K562 (cell line): ENCODE measurements around the gene THADA. TPM values are rescaled to one million over a fixed set of nuclear protein-coding genes. Genes with fewer than 3 reads are reported as not detected.
A peak's percentile ranks its signal among the peaks of the same experiment; 100 is the strongest.

Experiments
- ATAC-seq: fragments of 200-7000 bp; cut with Tn5 transposase; 3 replicates; pipeline ENCODE4 v1.9.1; 2020; ENCODE audit warnings: moderate library complexity
- BruUV-seq: library from RNA; stranded (reverse); fragments of 400-500 nt; replicated peaks from 2 replicates; lab custom pipeline; 2021; lab: Mats Ljungman, UMichigan
- CTCF ChIA-PET: fragments of 300-600 bp; formaldehyde crosslinking; extraction: SDS; loops from one replicate; lab custom pipeline; 2021; ENCODE audit warnings: low intra/inter-chr PET ratio; lab: Yijun Ruan, JAX
- POLR2A ChIA-PET: fragments of 300-600, 350-650 bp; sonication (Branson Sonifier 250); formaldehyde crosslinking; extraction: SDS; loops from one replicate; lab custom pipeline; 2021; ENCODE audit warnings: antibody characterized with exemption, inconsistent platforms; lab: Yijun Ruan, JAX
- DNase-seq, 4 experiments: peaks; one replicate each; pipeline versions ENCODE4 v3.0.0 to v3.0.0-alpha.2; 2011 to 2018; ENCODE audit warnings: low spot score in 3 of 4, mixed read lengths in 3 of 4; ENCODE audit errors: extremely low read depth in 1 of 4
- FAIRE-seq: peaks from 2 replicates; lab custom pipeline; 2011; peaks lifted over from hg19 to GRCh38; lab: Jason Lieb, UNC
- H2AFZ ChIP-seq: 2 replicates; pipeline ENCODE4 v1.6.0; 2011; ENCODE audit warnings: low read depth, low read length, control low read depth, inconsistent platforms
- H3K27ac ChIP-seq: fragments of 200-600 bp; 3 replicates; pipeline ENCODE4 v1.8.0; 2011; ENCODE audit warnings: low read depth, mild to moderate bottlenecking, control low read depth, inconsistent platforms, low read length, moderate library complexity, mixed read lengths; ENCODE audit errors: extremely low read depth
- H3K27me3 ChIP-seq, 2 experiments: fragments of 300-600 bp in 1 of 2; 2 replicates in 1 of 2; 3 replicates in 1 of 2; pipeline versions ENCODE4 v1.6.0 to v1.8.0; 2011; ENCODE audit warnings: inconsistent platforms in 2 of 2, low read length in 2 of 2, mild to moderate bottlenecking in 1 of 2, mixed read lengths in 1 of 2, moderate library complexity in 1 of 2; ENCODE audit not compliant: control insufficient read depth in 2 of 2, insufficient read depth in 2 of 2
- H3K36me3 ChIP-seq: fragments of 300-600 bp; 3 replicates; pipeline ENCODE4 v1.8.0; 2011; ENCODE audit warnings: mild to moderate bottlenecking, low read length, inconsistent platforms; ENCODE audit not compliant: control insufficient read depth, insufficient read depth
- H3K4me1 ChIP-seq, 2 experiments: fragments of 200-600 bp in 1 of 2; replicated peaks in 1 of 2; 2 replicates in 1 of 2; 3 replicates in 1 of 2; pipeline versions ENCODE4 v1.5.1 to v1.8.0; 2011; ENCODE audit warnings: inconsistent platforms in 2 of 2, low read length in 2 of 2, mild to moderate bottlenecking in 1 of 2, mixed read lengths in 1 of 2, moderate library complexity in 1 of 2; ENCODE audit not compliant: control insufficient read depth in 2 of 2, insufficient read depth in 2 of 2
- H3K4me2 ChIP-seq: 2 replicates; pipeline ENCODE4 v1.6.1; 2011; ENCODE audit warnings: low read length, control low read depth, inconsistent platforms, mixed read lengths; ENCODE audit not compliant: insufficient read depth
- H3K4me3 ChIP-seq: fragments of 200-600 bp; sonication (generic), shearing (Covaris generic); 2 replicates; pipeline ENCODE4 v1.5.1; 2016; ENCODE audit warnings: control low read depth, inconsistent platforms
- H3K79me2 ChIP-seq: fragments of 200-600 bp; 3 replicates; pipeline ENCODE4 v1.8.0; 2011; ENCODE audit warnings: low read length, inconsistent platforms; ENCODE audit not compliant: control insufficient read depth, insufficient read depth
- H3K9ac ChIP-seq, 2 experiments: 2 replicates each; pipeline versions ENCODE4 v1.6.0 to v1.6.1; 2011; ENCODE audit warnings: low read depth in 2 of 2, low read length in 2 of 2, control low read depth in 1 of 2, inconsistent platforms in 1 of 2, mild to moderate bottlenecking in 1 of 2, mixed read lengths in 1 of 2; ENCODE audit not compliant: insufficient read depth in 1 of 2
- H3K9me1 ChIP-seq: one replicate; pipeline ENCODE4 v1.6.0; 2011; ENCODE audit warnings: inconsistent platforms, mild to moderate bottlenecking, low read length, moderate library complexity; ENCODE audit not compliant: control insufficient read depth, insufficient read depth
- H3K9me3 ChIP-seq: replicated peaks from 2 replicates; pipeline ENCODE4 v1.5.1; 2011; ENCODE audit warnings: low read depth, low read length, inconsistent platforms; ENCODE audit not compliant: control insufficient read depth, insufficient read depth
- H4K20me1 ChIP-seq: replicated peaks from 2 replicates; pipeline ENCODE4 v1.6.1; 2011; ENCODE audit warnings: low read length, inconsistent platforms, mixed read lengths; ENCODE audit not compliant: control insufficient read depth, insufficient read depth
- CBX8 ChIP-seq: fragments of 200-600 bp; sonication (generic); IDR thresholded peaks from 2 replicates; pipeline ENCODE4 v1.6.1; 2012; ENCODE audit warnings: borderline replicate concordance, mixed run types, low read depth, mild to moderate bottlenecking, moderate library complexity, mixed read lengths, low read length, control low read depth, inconsistent platforms; ENCODE audit not compliant: poor library complexity, severe bottlenecking; ENCODE audit errors: extremely low read depth
- CHD4 ChIP-seq: fragments of 200-600 bp; sonication (generic); IDR thresholded peaks from 3 replicates; pipeline ENCODE4 v1.6.1; 2012; ENCODE audit warnings: low read depth, mild to moderate bottlenecking, mixed read lengths, low read length, inconsistent platforms; ENCODE audit not compliant: insufficient read depth, insufficient replicate concordance, poor library complexity, severe bottlenecking
- ESRRA ChIP-seq: fragments of 450-650 bp; IDR thresholded peaks from 2 replicates; pipeline ENCODE4 v1.6.1; 2014; ENCODE audit warnings: low read depth, mild to moderate bottlenecking, moderate library complexity, borderline replicate concordance
- HEY1 ChIP-seq: fragments of 250-450 bp; sonication (Bioruptor Pico); IDR thresholded peaks from 2 replicates; pipeline ENCODE4 v1.5.0; 2020; ENCODE audit warnings: mild to moderate bottlenecking, moderate library complexity, borderline replicate concordance
- KAT8 ChIP-seq: fragments of 450-650 bp; IDR thresholded peaks from 2 replicates; pipeline ENCODE4 v1.6.1; 2016; ENCODE audit warnings: low read depth, mild to moderate bottlenecking
- MYNN ChIP-seq, 2 experiments: sonication (generic); formaldehyde crosslinking in 1 of 2; IDR thresholded peaks; 2 replicates each; pipeline versions ENCODE4 v1.5.0 to v1.6.1; 2016 to 2020; ENCODE audit warnings: antibody characterized with exemption in 1 of 2, missing genetic modification reagents in 1 of 2
- TCF3 ChIP-seq: sonication (generic); formaldehyde crosslinking; IDR thresholded peaks from 2 replicates; pipeline ENCODE4 v1.4.0; 2020; ENCODE audit warnings: mild to moderate bottlenecking, missing genetic modification reagents
- ZFP36 ChIP-seq: fragments of 150-350 bp; IDR thresholded peaks from 2 replicates; pipeline ENCODE4 v1.6.1; 2018; ENCODE audit warnings: low read length, low read depth; ENCODE audit not compliant: partially characterized antibody
- ZNF282 ChIP-seq: sonication (generic); formaldehyde crosslinking; IDR thresholded peaks from 2 replicates; pipeline ENCODE4 v1.8.1; 2023; ENCODE audit warnings: missing genetic modification reagents
- ZNF311 ChIP-seq: fragments of 250-450 bp; sonication (Bioruptor Pico); IDR thresholded peaks from 2 replicates; pipeline ENCODE4 v1.4.0; 2020; ENCODE audit warnings: mild to moderate bottlenecking, moderate library complexity
- WGBS: fragments of 100-300 bp; shearing (Covaris generic); methylation state at CpG from one replicate; pipeline ENCODE4 v1.1.6; 2016; ENCODE audit warnings: low coverage, mixed read lengths; ENCODE audit not compliant: insufficient coverage; ENCODE audit errors: missing lambda C conversion rate; 5-methylcytosine and 5-hydroxymethylcytosine counted together
- in situ Hi-C: fragments of 300-500 bp; cut with MboI; formaldehyde crosslinking; loops from 4 replicates; pipeline ENCODE4 v1.15.0; 2018; ENCODE audit warnings: inconsistent platforms, mixed read lengths
- intact Hi-C: fragments of 100-400 bp; cut with micrococcal nuclease; formaldehyde crosslinking; loops from 2 replicates; pipeline ENCODE4 v1.14.2; 2022
- polyA plus RNA-seq, 8 experiments: library from polyadenylated mRNA; depleted of rRNA in 4 of 8; stranded (reverse) in 5 of 8; unstranded in 3 of 8; fragments of >200 nt; fragmentation: Nextera tagmentation in 2 of 8; fragmentation: Illumina TruSeq in 1 of 8; extraction: Ambion mirVana in 2 of 8; extraction: Trizol in 1 of 8; gene quantifications; 2 replicates each; pipeline versions ENCODE4 v1.2.1 to v1.2.3, GENCODE V29; 2011 to 2014; ENCODE audit warnings: inconsistent platforms in 1 of 8, missing spikeins in 1 of 8
- total RNA-seq, 7 experiments: library from RNA; depleted of rRNA in 6 of 7; stranded (reverse); fragments of >200 nt in 6 of 7; fragmentation: Illumina TruSeq in 2 of 7; extraction: Trizol in 2 of 7; gene quantifications; 2 replicates each; pipeline versions ENCODE4 v1.2.1 to v1.2.3, GENCODE V29; 2011 to 2021; ENCODE audit warnings: low replicate concordance in 1 of 7
- TF ChIP-seq, protein P1 (sequence below): fragments of 250-450 bp; sonication (Bioruptor Pico); IDR thresholded peaks from 2 replicates; pipeline ENCODE4 v1.5.0; 2021
- TF ChIP-seq, protein P2 (sequence below): fragments of 450-650 bp; IDR thresholded peaks from 2 replicates; pipeline ENCODE4 v1.6.1; 2018; ENCODE audit not compliant: partially characterized antibody

Gene THADA
- total and polyA plus RNA-seq, 9 of the 15 experiments (the other 6 are each of a cell fraction or from before 2014, with no cell fraction given): 17.8 to 34.7 (median 31.9) TPM

- no peak overlapping the region for H3K4me3 ChIP-seq
- ChIA-PET CTCF (no interaction called here), POLR2A (interaction anchor here (0.6 to 2.0 kb wide), 3 partner anchors 8 to 38 kb away, joined by 3 to 6 read pairs (median 3); no protein-coding TSS in a partner anchor)
- no peaks in the 10 kb centered on the region for H3K27me3 ChIP-seq
- H3K9me3 ChIP-seq: no peaks in the 10 kb centered on the region
- H3K79me2 ChIP-seq: no peaks in the 10 kb centered on the region
- H3K27ac ChIP-seq: no peak overlapping the region; the same call in 2 of the 3 replicates
- H3K9ac ChIP-seq: peak overlapping the region in 1 of 2 experiments; percentile 56; a peak in 2 of 4 replicates
- FAIRE-seq: no peak
- H3K4me1 ChIP-seq: peaks cover 73% of the 10 kb centered on the region in 2 experiments
- intact Hi-C loops (no loop called here), in situ Hi-C loops (no loop called here)
- H3K36me3 ChIP-seq: no peaks in the 10 kb centered on the region
- WGBS: 88% methylated on average over 16 of the region's 16 CpGs
- H3K4me2 ChIP-seq: no peak overlapping the region
- no peaks in the 10 kb centered on the region for H3K9me1 ChIP-seq
- ATAC-seq: no peak
- no peak for DNase-seq
- H4K20me1 ChIP-seq: no peaks in the 10 kb centered on the region
- no TSS peak for BruUV-seq
- TF ChIP-seq MYNN (IDR thresholded peaks at IDR 0.05): no peak
- TF ChIP-seq MYNN (CRISPR knock-in tag; IDR thresholded peaks at IDR 0.05): no peak
- 0 out of 2 replicates have a peak, but pooled peaks have one; percentile 16 for TF ChIP-seq ZNF311 (CRISPR knock-in tag)
- TF ChIP-seq CHD4: no peak
- TF ChIP-seq, protein P1, sequence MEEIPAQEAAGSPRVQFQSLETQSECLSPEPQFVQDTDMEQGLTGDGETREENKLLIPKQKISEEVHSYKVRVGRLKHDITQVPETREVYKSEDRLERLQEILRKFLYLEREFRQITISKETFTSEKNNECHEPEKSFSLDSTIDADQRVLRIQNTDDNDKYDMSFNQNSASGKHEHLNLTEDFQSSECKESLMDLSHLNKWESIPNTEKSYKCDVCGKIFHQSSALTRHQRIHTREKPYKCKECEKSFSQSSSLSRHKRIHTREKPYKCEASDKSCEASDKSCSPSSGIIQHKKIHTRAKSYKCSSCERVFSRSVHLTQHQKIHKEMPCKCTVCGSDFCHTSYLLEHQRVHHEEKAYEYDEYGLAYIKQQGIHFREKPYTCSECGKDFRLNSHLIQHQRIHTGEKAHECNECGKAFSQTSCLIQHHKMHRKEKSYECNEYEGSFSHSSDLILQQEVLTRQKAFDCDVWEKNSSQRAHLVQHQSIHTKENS (CRISPR knock-in tag): no peak
- TF ChIP-seq KAT8: no peak
- no peak for TF ChIP-seq CBX8
- TF ChIP-seq, protein P2, sequence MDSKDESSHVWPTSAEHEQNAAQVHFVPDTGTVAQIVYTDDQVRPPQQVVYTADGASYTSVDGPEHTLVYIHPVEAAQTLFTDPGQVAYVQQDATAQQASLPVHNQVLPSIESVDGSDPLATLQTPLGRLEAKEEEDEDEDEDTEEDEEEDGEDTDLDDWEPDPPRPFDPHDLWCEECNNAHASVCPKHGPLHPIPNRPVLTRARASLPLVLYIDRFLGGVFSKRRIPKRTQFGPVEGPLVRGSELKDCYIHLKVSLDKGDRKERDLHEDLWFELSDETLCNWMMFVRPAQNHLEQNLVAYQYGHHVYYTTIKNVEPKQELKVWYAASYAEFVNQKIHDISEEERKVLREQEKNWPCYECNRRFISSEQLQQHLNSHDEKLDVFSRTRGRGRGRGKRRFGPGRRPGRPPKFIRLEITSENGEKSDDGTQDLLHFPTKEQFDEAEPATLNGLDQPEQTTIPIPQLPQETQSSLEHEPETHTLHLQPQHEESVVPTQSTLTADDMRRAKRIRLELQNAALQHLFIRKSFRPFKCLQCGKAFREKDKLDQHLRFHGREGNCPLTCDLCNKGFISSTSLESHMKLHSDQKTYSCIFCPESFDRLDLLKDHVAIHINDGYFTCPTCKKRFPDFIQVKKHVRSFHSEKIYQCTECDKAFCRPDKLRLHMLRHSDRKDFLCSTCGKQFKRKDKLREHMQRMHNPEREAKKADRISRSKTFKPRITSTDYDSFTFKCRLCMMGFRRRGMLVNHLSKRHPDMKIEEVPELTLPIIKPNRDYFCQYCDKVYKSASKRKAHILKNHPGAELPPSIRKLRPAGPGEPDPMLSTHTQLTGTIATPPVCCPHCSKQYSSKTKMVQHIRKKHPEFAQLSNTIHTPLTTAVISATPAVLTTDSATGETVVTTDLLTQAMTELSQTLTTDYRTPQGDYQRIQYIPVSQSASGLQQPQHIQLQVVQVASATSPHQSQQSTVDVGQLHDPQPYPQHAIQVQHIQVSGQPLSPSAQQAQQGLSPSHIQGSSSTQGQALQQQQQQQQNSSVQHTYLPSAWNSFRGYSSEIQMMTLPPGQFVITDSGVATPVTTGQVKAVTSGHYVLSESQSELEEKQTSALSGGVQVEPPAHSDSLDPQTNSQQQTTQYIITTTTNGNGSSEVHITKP: peak; percentile 53
- no peak for TF ChIP-seq HEY1 (CRISPR knock-in tag)
- 0 out of 2 replicates have a peak, but pooled peaks have one; percentile 38 for TF ChIP-seq ZNF282 (CRISPR knock-in tag)
- 0 out of 2 replicates have a peak, but pooled peaks have one; percentile 52 for TF ChIP-seq ESRRA
- no peak for TF ChIP-seq TCF3
- peak; percentile 30 for TF ChIP-seq ZFP36
- no peak overlapping the region for H2AFZ ChIP-seq
Measured at GRCh38 chr2:43188561-43189386, 407.1 kb downstream of the THADA start.
